ENCODE results near the gene PTPRB. TPM values are rescaled to one million over a fixed set of nuclear protein-coding genes. Genes with fewer than 3 reads are reported as not detected.

Gene PTPRB
- total and polyA plus RNA-seq, 2 of the 8 experiments (the other 6 are each of a cell fraction or from before 2014, with no cell fraction given) = 0.36 to 0.58 TPM

- no peak for TF ChIP-seq SP4 (IDR thresholded peaks at IDR 0.05; ENCODE audit: low read length)
- TF ChIP-seq SIRT6 (IDR thresholded peaks at IDR 0.05; ENCODE audit: low read length) = no peak
- TF ChIP-seq GABPA (IDR thresholded peaks at IDR 0.05; ENCODE audit: borderline replicate concordance, insufficient read depth, low read length) = no peak
- no peak for TF ChIP-seq KDM4A (IDR thresholded peaks at IDR 0.05; ENCODE audit: low read depth, low read length, severe bottlenecking)
- TF ChIP-seq HDAC2 (IDR thresholded peaks at IDR 0.05; ENCODE audit: borderline replicate concordance in 1 of 2, low read depth in 2 of 2, low read length in 2 of 2) = no peak
These were observed 7.6 kb upstream of the PTPRB start (continued) for GRCh38 chr12:70644861-70645260.

Data from H1 (cell line).